ENCODE results near the gene URB2.
"Not testable (repeated sequence)": the region's sequence is repeated elsewhere in the genome, so short reads cannot be mapped to it uniquely, and the experiment has no call there.

The URB2 gene

GRCh38 chr1:229696385-229696784 lies 70.3 kb downstream of the URB2 start:
- DNase-seq = no peak

GRCh38 chr1:229699613-229700267 lies 73.7 kb downstream of the URB2 start:
- DNase-seq = no peak

DNA sequence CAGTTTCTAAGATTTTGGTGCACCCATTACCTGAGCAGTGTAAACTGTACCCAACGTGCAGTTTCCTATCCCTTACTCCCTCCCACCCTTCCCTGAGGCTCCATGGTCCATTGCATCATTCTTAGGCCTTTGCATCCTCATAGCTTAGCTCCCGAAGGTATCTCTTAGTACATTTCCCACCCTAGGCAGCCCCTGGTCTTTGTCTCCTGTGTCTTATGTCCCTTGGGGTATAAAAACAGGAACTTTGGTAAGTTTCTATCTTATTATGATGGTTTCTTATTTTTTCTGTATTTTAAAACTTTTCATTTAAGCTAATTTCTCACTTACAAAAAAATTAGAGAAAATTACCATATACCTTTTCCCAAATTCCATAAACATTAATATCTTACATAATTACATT lies 78.1 kb downstream of the URB2 start:
- DNase-seq = no peak

DNA sequence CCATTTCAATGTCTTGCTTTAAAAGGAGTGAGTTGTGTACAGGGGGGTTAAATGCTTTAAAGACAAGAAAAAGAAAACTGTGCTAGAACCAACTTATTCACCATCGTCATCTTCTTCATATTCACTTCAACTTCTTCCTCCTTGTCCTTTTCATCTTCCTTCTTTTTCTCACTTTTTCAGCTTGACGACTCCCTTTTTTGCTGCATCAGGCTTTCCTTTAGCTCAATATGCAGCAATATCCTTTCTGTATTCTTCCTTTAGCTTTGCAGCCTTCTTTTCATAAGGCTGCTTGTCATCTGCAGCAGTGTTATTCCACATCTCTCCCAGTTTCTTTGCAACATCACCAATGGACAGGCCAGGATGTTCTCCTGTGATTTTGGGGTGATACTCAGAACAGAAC lies 79.1 kb downstream of the URB2 start:
- not testable (repeated sequence) for DNase-seq

DNA sequence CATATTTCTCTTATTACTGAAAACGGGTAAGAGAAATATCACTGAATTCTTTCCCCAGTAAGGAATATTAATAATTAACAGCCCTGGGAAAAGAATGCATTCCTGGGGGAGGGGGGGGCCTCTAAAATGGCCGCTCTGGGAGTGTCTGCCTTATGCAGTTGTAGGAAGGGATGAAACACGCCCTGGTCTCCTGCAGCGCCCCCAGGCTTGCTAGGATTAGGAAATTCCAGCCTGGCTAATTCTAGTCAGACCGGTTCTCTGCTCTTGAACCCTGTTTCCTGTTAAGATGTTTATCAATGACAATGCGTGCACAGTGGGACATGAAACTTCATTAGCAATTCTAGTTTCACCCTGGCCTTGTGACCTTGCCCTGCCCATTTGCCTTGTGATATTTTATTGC lies 81.1 kb downstream of the URB2 start:
- DNase-seq = not testable (repeated sequence)

GRCh38 chr1:229709500-229710013 lies 83.5 kb downstream of the URB2 start:
- no peak for DNase-seq
